Liver (tissue), 9 donors: ENCODE measurements around the gene TIPIN. TPM values are rescaled to one million over a fixed set of nuclear protein-coding genes. Genes with fewer than 3 reads are reported as not detected.

ENCODE experiments used
- DNase-seq: peaks from one replicate; pipeline ENCODE4 v3.0.0-alpha.2; 2017; ENCODE audit warnings: low spot score
- H3K27ac ChIP-seq, 2 donors: one replicate each; pipeline ENCODE4 v1.7.0; 2013; ENCODE audit warnings: inconsistent platforms in 2 of 2, low read length in 2 of 2, control low read depth in 1 of 2, low read depth in 1 of 2, mild to moderate bottlenecking in 1 of 2
- H3K27me3 ChIP-seq, 4 donors: one replicate each; pipeline versions ENCODE4 v1.6.1 to v1.7.0; 2013; ENCODE audit warnings: low read length in 3 of 4, inconsistent platforms in 1 of 4, mild to moderate bottlenecking in 1 of 4, moderate library complexity in 1 of 4; ENCODE audit not compliant: control insufficient read depth in 4 of 4, insufficient read depth in 4 of 4
- H3K36me3 ChIP-seq, 4 donors: one replicate each; pipeline versions ENCODE4 v1.6.1 to v1.7.0; 2013; ENCODE audit warnings: low read length in 3 of 4, mild to moderate bottlenecking in 3 of 4, low read depth in 1 of 4, moderate library complexity in 1 of 4; ENCODE audit not compliant: control insufficient read depth in 4 of 4, insufficient read depth in 3 of 4
- H3K4me1 ChIP-seq, 4 donors: one replicate each; pipeline versions ENCODE4 v1.6.1 to v1.7.0; 2013; ENCODE audit warnings: low read length in 3 of 4, mild to moderate bottlenecking in 3 of 4, moderate library complexity in 1 of 4; ENCODE audit not compliant: control insufficient read depth in 4 of 4, insufficient read depth in 4 of 4
- H3K4me3 ChIP-seq, 3 donors: one replicate each; pipeline versions ENCODE4 v1.6.1 to v1.7.0; 2013; ENCODE audit warnings: low read length in 3 of 3, control low read depth in 1 of 3, low read depth in 1 of 3, mild to moderate bottlenecking in 1 of 3
- H3K9ac ChIP-seq, 2 donors: one replicate each; pipeline ENCODE4 v1.7.0; 2013; ENCODE audit warnings: low read length in 2 of 2, mild to moderate bottlenecking in 2 of 2, moderate library complexity in 2 of 2, control low read depth in 1 of 2, low read depth in 1 of 2
- H3K9me3 ChIP-seq, 4 donors: one replicate each; pipeline versions ENCODE4 v1.6.1 to v1.7.0; 2013; ENCODE audit warnings: low read length in 3 of 4; ENCODE audit not compliant: control insufficient read depth in 4 of 4
- ATF3 ChIP-seq: IDR thresholded peaks from 2 replicates; pipeline ENCODE4 v1.6.1; 2016; ENCODE audit warnings: antibody characterized with exemption
- FOXA1 ChIP-seq: IDR thresholded peaks from 2 replicates; pipeline ENCODE4 v1.6.1; 2016; ENCODE audit warnings: antibody characterized with exemption
- GABPA ChIP-seq, 2 donors: IDR thresholded peaks in 1 of 2; conservative IDR thresholded peaks in 1 of 2; 2 replicates each; pipeline ENCODE4 v1.6.1; 2016; ENCODE audit warnings: antibody characterized with exemption in 2 of 2, mild to moderate bottlenecking in 1 of 2, moderate library complexity in 1 of 2
- HNF4A ChIP-seq, 2 donors: conservative IDR thresholded peaks; 2 replicates each; pipeline ENCODE4 v1.6.1; 2016; ENCODE audit warnings: antibody characterized with exemption in 2 of 2, mild to moderate bottlenecking in 2 of 2
- NR2F2 ChIP-seq: IDR thresholded peaks from 2 replicates; pipeline ENCODE4 v1.6.1; 2016; ENCODE audit warnings: antibody characterized with exemption
- RAD21 ChIP-seq, 2 donors: IDR thresholded peaks; 2 replicates each; pipeline ENCODE4 v1.6.1; 2016; ENCODE audit warnings: antibody characterized with exemption in 2 of 2, mild to moderate bottlenecking in 2 of 2
- RXRA ChIP-seq, 2 donors: IDR thresholded peaks; 2 replicates each; pipeline ENCODE4 v1.6.1; 2017 to 2018; ENCODE audit warnings: antibody characterized with exemption in 2 of 2, mild to moderate bottlenecking in 1 of 2
- SP1 ChIP-seq: IDR thresholded peaks from 2 replicates; pipeline ENCODE4 v1.6.1; 2018; ENCODE audit warnings: antibody characterized with exemption, mild to moderate bottlenecking
- TAF1 ChIP-seq: conservative IDR thresholded peaks from 2 replicates; pipeline ENCODE4 v1.6.1; 2016; ENCODE audit warnings: antibody characterized with exemption, mild to moderate bottlenecking
- WGBS: extraction: QIAGEN DNeasy Blood & Tissue Kit; methylation state at CpG from one replicate; pipeline ENCODE4 v1.1.7; 2013; 5-methylcytosine and 5-hydroxymethylcytosine counted together
- polyA plus RNA-seq, 2 donors: library from polyadenylated mRNA; stranded (reverse) in 1 of 2; unstranded in 1 of 2; fragments of 200-250 nt in 1 of 2; fragments of >200 nt in 1 of 2; fragmentation: Nextera tagmentation in 1 of 2; extraction: Ambion mirVana in 1 of 2; gene quantifications; one replicate each; pipeline versions ENCODE4 v1.2.1 to v1.2.3, GENCODE V29; 2013 to 2015
- total RNA-seq, 2 donors: library from RNA; depleted of rRNA; stranded (reverse); fragments of >200 nt; gene quantifications; one replicate each; pipeline ENCODE4 v1.2.3, GENCODE V29; 2014
- TF ChIP-seq, protein P1 (sequence below): IDR thresholded peaks from 2 replicates; pipeline ENCODE4 v1.6.1; 2016; ENCODE audit warnings: antibody characterized with exemption, mild to moderate bottlenecking
- TF ChIP-seq, protein P2 (sequence below): fragments of 150-350 bp; IDR thresholded peaks from 2 replicates; pipeline ENCODE4 v1.5.1; 2017; ENCODE audit warnings: improper control_type of control experiment, low read depth, low read length; ENCODE audit not compliant: missing input control
- donor health status: healthy.
- donor health status: healthy.
- donor health status: healthy.
- donor health status: healthy.
- donor health status: healthy.

TIPIN gene
- total and polyA plus RNA-seq, 4 donors, result 2.2 to 5.9 (median 2.6) TPM

- Histone ChIP-seq H3K4me1 (peaks cover 0 to 13% (median 10%) of the 10 kb centered on the region in 4 donors), H3K9ac (no peak overlapping the region), H3K9me3 (no peaks in the 10 kb centered on the region), H3K36me3 (peaks cover 0 to 2% (median under 1%) of the 10 kb centered on the region in 4 donors), H3K4me3 (no peak overlapping the region), H3K27ac (no peak overlapping the region), H3K27me3 (no peaks in the 10 kb centered on the region)
- WGBS, result 92% methylated on average over 4 of the region's 4 CpGs
- no peak for DNase-seq
- TF ChIP-seq TAF1 (no peak), NR2F2 (no peak), GABPA (IDR thresholded peaks at IDR 0.05 in 1 of 2, conservative IDR thresholded peaks at IDR 0.05 in 1 of 2) (no peak), ATF3 (no peak), RAD21 (IDR thresholded peaks at IDR 0.05) (no peak), FOXA1 (no peak), RXRA (IDR thresholded peaks at IDR 0.05) (no peak), HNF4A (conservative IDR thresholded peaks at IDR 0.05) (no peak), SP1 (no peak)
- TF ChIP-seq, protein P1, sequence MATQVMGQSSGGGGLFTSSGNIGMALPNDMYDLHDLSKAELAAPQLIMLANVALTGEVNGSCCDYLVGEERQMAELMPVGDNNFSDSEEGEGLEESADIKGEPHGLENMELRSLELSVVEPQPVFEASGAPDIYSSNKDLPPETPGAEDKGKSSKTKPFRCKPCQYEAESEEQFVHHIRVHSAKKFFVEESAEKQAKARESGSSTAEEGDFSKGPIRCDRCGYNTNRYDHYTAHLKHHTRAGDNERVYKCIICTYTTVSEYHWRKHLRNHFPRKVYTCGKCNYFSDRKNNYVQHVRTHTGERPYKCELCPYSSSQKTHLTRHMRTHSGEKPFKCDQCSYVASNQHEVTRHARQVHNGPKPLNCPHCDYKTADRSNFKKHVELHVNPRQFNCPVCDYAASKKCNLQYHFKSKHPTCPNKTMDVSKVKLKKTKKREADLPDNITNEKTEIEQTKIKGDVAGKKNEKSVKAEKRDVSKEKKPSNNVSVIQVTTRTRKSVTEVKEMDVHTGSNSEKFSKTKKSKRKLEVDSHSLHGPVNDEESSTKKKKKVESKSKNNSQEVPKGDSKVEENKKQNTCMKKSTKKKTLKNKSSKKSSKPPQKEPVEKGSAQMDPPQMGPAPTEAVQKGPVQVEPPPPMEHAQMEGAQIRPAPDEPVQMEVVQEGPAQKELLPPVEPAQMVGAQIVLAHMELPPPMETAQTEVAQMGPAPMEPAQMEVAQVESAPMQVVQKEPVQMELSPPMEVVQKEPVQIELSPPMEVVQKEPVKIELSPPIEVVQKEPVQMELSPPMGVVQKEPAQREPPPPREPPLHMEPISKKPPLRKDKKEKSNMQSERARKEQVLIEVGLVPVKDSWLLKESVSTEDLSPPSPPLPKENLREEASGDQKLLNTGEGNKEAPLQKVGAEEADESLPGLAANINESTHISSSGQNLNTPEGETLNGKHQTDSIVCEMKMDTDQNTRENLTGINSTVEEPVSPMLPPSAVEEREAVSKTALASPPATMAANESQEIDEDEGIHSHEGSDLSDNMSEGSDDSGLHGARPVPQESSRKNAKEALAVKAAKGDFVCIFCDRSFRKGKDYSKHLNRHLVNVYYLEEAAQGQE, result no peak
- TF ChIP-seq, protein P2, sequence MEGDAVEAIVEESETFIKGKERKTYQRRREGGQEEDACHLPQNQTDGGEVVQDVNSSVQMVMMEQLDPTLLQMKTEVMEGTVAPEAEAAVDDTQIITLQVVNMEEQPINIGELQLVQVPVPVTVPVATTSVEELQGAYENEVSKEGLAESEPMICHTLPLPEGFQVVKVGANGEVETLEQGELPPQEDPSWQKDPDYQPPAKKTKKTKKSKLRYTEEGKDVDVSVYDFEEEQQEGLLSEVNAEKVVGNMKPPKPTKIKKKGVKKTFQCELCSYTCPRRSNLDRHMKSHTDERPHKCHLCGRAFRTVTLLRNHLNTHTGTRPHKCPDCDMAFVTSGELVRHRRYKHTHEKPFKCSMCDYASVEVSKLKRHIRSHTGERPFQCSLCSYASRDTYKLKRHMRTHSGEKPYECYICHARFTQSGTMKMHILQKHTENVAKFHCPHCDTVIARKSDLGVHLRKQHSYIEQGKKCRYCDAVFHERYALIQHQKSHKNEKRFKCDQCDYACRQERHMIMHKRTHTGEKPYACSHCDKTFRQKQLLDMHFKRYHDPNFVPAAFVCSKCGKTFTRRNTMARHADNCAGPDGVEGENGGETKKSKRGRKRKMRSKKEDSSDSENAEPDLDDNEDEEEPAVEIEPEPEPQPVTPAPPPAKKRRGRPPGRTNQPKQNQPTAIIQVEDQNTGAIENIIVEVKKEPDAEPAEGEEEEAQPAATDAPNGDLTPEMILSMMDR, result no peak
These were observed 57.7 kb downstream of the TIPIN start for GRCh38 chr15:66298803-66299251.

- H3K9ac ChIP-seq, result no peak overlapping the region
- H3K4me1 ChIP-seq, result peaks cover 0 to 18% (median 12%) of the 10 kb centered on the region in 4 donors
- TF ChIP-seq, protein P1, result no peak
- H3K27ac ChIP-seq, result no peak overlapping the region
- no peaks in the 10 kb centered on the region for H3K9me3 ChIP-seq
- H3K27me3 ChIP-seq, result no peaks in the 10 kb centered on the region
- WGBS, result 82% methylated on average over 5 of the region's 5 CpGs
- peaks cover 0 to 2% (median 0%) of the 10 kb centered on the region in 4 donors for H3K36me3 ChIP-seq
- no peak overlapping the region for H3K4me3 ChIP-seq
- DNase-seq, result no peak
These were observed 60.3 kb downstream of the TIPIN start for GRCh38 chr15:66296186-66296585.
